ENCODE results near the gene SUSD6.

DNA sequence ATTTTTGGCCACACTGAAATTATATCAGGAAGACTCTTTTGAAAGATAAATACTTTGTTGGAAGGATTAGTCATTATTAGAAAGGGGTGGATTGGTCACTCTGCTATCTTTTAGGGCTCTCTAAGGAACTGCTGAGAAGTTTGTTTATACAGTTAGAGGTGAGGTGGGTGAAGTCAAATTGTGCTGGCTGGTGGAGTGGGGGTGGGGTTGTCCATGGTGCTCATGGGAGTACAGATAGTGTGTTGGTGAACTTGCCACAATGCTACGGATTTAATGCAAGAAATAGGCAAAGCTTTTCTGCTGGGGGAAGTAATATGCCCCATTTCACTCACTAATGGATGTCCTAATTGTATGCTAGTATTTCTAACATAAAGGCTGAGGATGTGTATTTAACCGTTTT is 35.8 kb downstream of the SUSD6 start:
- TF ChIP-seq, protein P1, sequence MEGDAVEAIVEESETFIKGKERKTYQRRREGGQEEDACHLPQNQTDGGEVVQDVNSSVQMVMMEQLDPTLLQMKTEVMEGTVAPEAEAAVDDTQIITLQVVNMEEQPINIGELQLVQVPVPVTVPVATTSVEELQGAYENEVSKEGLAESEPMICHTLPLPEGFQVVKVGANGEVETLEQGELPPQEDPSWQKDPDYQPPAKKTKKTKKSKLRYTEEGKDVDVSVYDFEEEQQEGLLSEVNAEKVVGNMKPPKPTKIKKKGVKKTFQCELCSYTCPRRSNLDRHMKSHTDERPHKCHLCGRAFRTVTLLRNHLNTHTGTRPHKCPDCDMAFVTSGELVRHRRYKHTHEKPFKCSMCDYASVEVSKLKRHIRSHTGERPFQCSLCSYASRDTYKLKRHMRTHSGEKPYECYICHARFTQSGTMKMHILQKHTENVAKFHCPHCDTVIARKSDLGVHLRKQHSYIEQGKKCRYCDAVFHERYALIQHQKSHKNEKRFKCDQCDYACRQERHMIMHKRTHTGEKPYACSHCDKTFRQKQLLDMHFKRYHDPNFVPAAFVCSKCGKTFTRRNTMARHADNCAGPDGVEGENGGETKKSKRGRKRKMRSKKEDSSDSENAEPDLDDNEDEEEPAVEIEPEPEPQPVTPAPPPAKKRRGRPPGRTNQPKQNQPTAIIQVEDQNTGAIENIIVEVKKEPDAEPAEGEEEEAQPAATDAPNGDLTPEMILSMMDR (IDR thresholded peaks at IDR 0.05): no peak
- no peak for TF ChIP-seq POLR2A (IDR thresholded peaks at IDR 0.05)

Measured in lower leg skin (tissue), 3 donors.